K562 (cell line): ENCODE data around the gene RNFT2. TPM values are rescaled to one million over a fixed set of nuclear protein-coding genes. Genes with fewer than 3 reads are reported as not detected.

Source experiments
- ARID3A ChIP-seq: IDR thresholded peaks from 2 replicates; pipeline ENCODE4 v1.6.1; 2012; ENCODE audit warnings: low read depth, low read length, improper control_type of control experiment, borderline replicate concordance
- BCOR ChIP-seq: fragments of 450-650 bp; IDR thresholded peaks from 2 replicates; pipeline ENCODE4 v1.6.1; 2016
- CXXC5 ChIP-seq: fragments of 250-450 bp; sonication (Bioruptor Pico); IDR thresholded peaks from 2 replicates; pipeline ENCODE4 v1.8.0; 2022; ENCODE audit warnings: inconsistent platforms, mild to moderate bottlenecking, moderate library complexity
- DPF2 ChIP-seq: fragments of 450-650 bp; IDR thresholded peaks from 2 replicates; pipeline ENCODE4 v1.6.1; 2016
- FOXK2 ChIP-seq, 2 experiments: fragments of 450-650 bp; IDR thresholded peaks in 1 of 2; conservative IDR thresholded peaks in 1 of 2; 2 replicates each; pipeline ENCODE4 v1.6.1; 2016; ENCODE audit warnings: low read depth in 2 of 2, mild to moderate bottlenecking in 1 of 2
- JUND ChIP-seq, 2 experiments: IDR thresholded peaks; 2 replicates in 1 of 2; 3 replicates in 1 of 2; pipeline ENCODE4 v1.6.1; 2011; ENCODE audit warnings: borderline replicate concordance in 2 of 2, low read depth in 2 of 2, low read length in 2 of 2, improper control_type of control experiment in 1 of 2, missing biosample characterization in 1 of 2, missing genetic modification characterization in 1 of 2, missing genetic modification reagents in 1 of 2
- NBN ChIP-seq: fragments of 450-650 bp; IDR thresholded peaks from 2 replicates; pipeline ENCODE4 v1.6.1; 2016; ENCODE audit warnings: low read depth, mild to moderate bottlenecking
- PHB2 ChIP-seq: fragments of 450-650 bp; IDR thresholded peaks from 2 replicates; pipeline ENCODE4 v1.6.1; 2017; ENCODE audit warnings: low read depth
- PTTG1 ChIP-seq: fragments of 450-650 bp; IDR thresholded peaks from 2 replicates; pipeline ENCODE4 v1.6.1; 2016; ENCODE audit warnings: low read depth, mild to moderate bottlenecking, missing genetic modification characterization, missing compliant biosample characterization
- RBM14 ChIP-seq: fragments of 200-400 bp; formaldehyde crosslinking; IDR thresholded peaks from 2 replicates; pipeline ENCODE4 v1.6.1; 2018; ENCODE audit warnings: low read depth, mild to moderate bottlenecking, low read length, moderate library complexity, borderline replicate concordance; ENCODE audit not compliant: insufficient read depth
- SP1 ChIP-seq: sonication (generic); formaldehyde crosslinking; IDR thresholded peaks from 2 replicates; pipeline ENCODE4 v1.8.1; 2022; ENCODE audit warnings: mild to moderate bottlenecking, missing genetic modification reagents
- TAF9B ChIP-seq: fragments of 450-650 bp; IDR thresholded peaks from 2 replicates; pipeline ENCODE4 v1.6.1; 2018; ENCODE audit warnings: mild to moderate bottlenecking; ENCODE audit not compliant: partially characterized antibody
- TAL1 ChIP-seq: fragments of 450-650 bp; IDR thresholded peaks from 2 replicates; pipeline ENCODE4 v1.6.1; 2016; ENCODE audit warnings: mild to moderate bottlenecking
- ZFX ChIP-seq: sonication (generic); formaldehyde crosslinking; IDR thresholded peaks from 2 replicates; pipeline ENCODE4 v1.8.0; 2022; ENCODE audit warnings: mild to moderate bottlenecking, missing genetic modification reagents, moderate library complexity
- ZNF316 ChIP-seq: fragments of 450-650 bp; IDR thresholded peaks from 2 replicates; pipeline ENCODE4 v1.6.1; 2016
- ZNF384 ChIP-seq: IDR thresholded peaks from 2 replicates; pipeline ENCODE4 v1.6.1; 2012; ENCODE audit warnings: low read depth, low read length, improper control_type of control experiment
- ZSCAN29 ChIP-seq: fragments of 450-650 bp; IDR thresholded peaks from 2 replicates; pipeline ENCODE4 v1.6.1; 2017
- polyA plus RNA-seq, 8 experiments: library from polyadenylated mRNA; depleted of rRNA in 4 of 8; stranded (reverse) in 5 of 8; unstranded in 3 of 8; fragments of >200 nt; fragmentation: Nextera tagmentation in 2 of 8; fragmentation: Illumina TruSeq in 1 of 8; extraction: Ambion mirVana in 2 of 8; extraction: Trizol in 1 of 8; gene quantifications; 2 replicates each; pipeline versions ENCODE4 v1.2.1 to v1.2.3, GENCODE V29; 2011 to 2014; ENCODE audit warnings: inconsistent platforms in 1 of 8, missing spikeins in 1 of 8
- total RNA-seq, 7 experiments: library from RNA; depleted of rRNA in 6 of 7; stranded (reverse); fragments of >200 nt in 6 of 7; fragmentation: Illumina TruSeq in 2 of 7; extraction: Trizol in 2 of 7; gene quantifications; 2 replicates each; pipeline versions ENCODE4 v1.2.1 to v1.2.3, GENCODE V29; 2011 to 2021; ENCODE audit warnings: low replicate concordance in 1 of 7

RNFT2 gene
- total and polyA plus RNA-seq, 9 of the 15 experiments (the other 6 are each of a cell fraction or from before 2014, with no cell fraction given): 3.6 to 26.3 (median 9.5) TPM

- TF ChIP-seq JUND (IDR thresholded peaks at IDR 0.05; ENCODE audit: borderline replicate concordance, low read depth, low read length) (no peak), JUND (tag; IDR thresholded peaks at IDR 0.05; ENCODE audit: borderline replicate concordance, low read depth, low read length) (peak; percentile 48; the same call in 1 of the 3 replicates), SP1 (CRISPR knock-in tag) (0 out of 2 replicates have a peak, but pooled peaks have one; percentile 54), PHB2 (no peak), ZSCAN29 (no peak), ARID3A (no peak), BCOR (no peak), DPF2 (peak; percentile 77), RBM14 (no peak), PTTG1 (tag) (no peak), ZFX (peak; percentile 92), NBN (peak; percentile 73; the same call in 1 of the 2 replicates), ZNF384 (no peak), TAL1 (no peak), FOXK2 (conservative IDR thresholded peaks at IDR 0.05 in 1 of 2, IDR thresholded peaks at IDR 0.05 in 1 of 2; ENCODE audit: low read depth in 2 of 2) (peak; percentile 50 to 58; a peak in 2 of 4 replicates), ZNF316 (peak; percentile 97), TAF9B (peak; percentile 63), CXXC5 (CRISPR knock-in tag) (peak; percentile 68; the same call in 1 of the 2 replicates)
Observed at GRCh38 chr12:116759783-116760621, 21.9 kb downstream of the RNFT2 start (continued).
